Fibroblast of lung (primary cell): ENCODE measurements around the gene LRRC46. TPM values are rescaled to one million over a fixed set of nuclear protein-coding genes. Genes with fewer than 3 reads are reported as not detected.

Experiments used
- DNase-seq, 2 donors: peaks; one replicate each; pipeline versions ENCODE4 v3.0.0 to v3.0.0-alpha.2; 2010; ENCODE audit warnings: low read depth in 2 of 2
- H2AFZ ChIP-seq: 2 replicates; pipeline ENCODE4 v1.5.1; 2012; ENCODE audit warnings: low read length, control low read depth, inconsistent platforms
- H3K27ac ChIP-seq: 2 replicates; pipeline ENCODE4 v1.5.1; 2011; ENCODE audit warnings: low read length, control low read depth; ENCODE audit not compliant: insufficient read depth
- H3K27me3 ChIP-seq: 2 replicates; pipeline ENCODE4 v1.5.1; 2011; ENCODE audit warnings: mild to moderate bottlenecking, low read length; ENCODE audit not compliant: control insufficient read depth, insufficient read depth
- H3K36me3 ChIP-seq: 2 replicates; pipeline ENCODE4 v1.5.1; 2011; ENCODE audit warnings: low read length; ENCODE audit not compliant: control insufficient read depth, insufficient read depth
- H3K4me1 ChIP-seq: 2 replicates; pipeline ENCODE4 v1.5.1; 2011; ENCODE audit warnings: low read length; ENCODE audit not compliant: control insufficient read depth, insufficient read depth; ENCODE audit errors: extremely low read depth
- H3K4me2 ChIP-seq: 2 replicates; pipeline ENCODE4 v1.5.1; 2011; ENCODE audit warnings: low read length, control low read depth; ENCODE audit not compliant: insufficient read depth; ENCODE audit errors: extremely low read depth
- H3K4me3 ChIP-seq, 4 experiments: fragments of 200-600 bp in 1 of 4; sonication (generic) in 1 of 4; replicated peaks in 1 of 4; 2 replicates each; pipeline ENCODE4 v1.5.1; 2011 to 2016; ENCODE audit warnings: low read length in 4 of 4, low read depth in 3 of 4, mild to moderate bottlenecking in 3 of 4, control low read depth in 2 of 4, inconsistent platforms in 1 of 4, mixed read lengths in 1 of 4; ENCODE audit not compliant: insufficient read depth in 1 of 4; ENCODE audit errors: control extremely low read depth in 1 of 4
- H3K79me2 ChIP-seq: 2 replicates; pipeline ENCODE4 v1.5.1; 2012; ENCODE audit warnings: mild to moderate bottlenecking, low read length, inconsistent platforms; ENCODE audit not compliant: control insufficient read depth, insufficient read depth
- H3K9ac ChIP-seq: 2 replicates; pipeline ENCODE4 v1.5.1; 2011; ENCODE audit warnings: mild to moderate bottlenecking, low read length, control low read depth; ENCODE audit not compliant: insufficient read depth
- H3K9me3 ChIP-seq: 2 replicates; pipeline ENCODE4 v1.5.1; 2012; ENCODE audit warnings: low read depth, low read length; ENCODE audit not compliant: control insufficient read depth, insufficient read depth
- H4K20me1 ChIP-seq: 2 replicates; pipeline ENCODE4 v1.5.1; 2011; ENCODE audit warnings: low read length; ENCODE audit not compliant: control insufficient read depth, insufficient read depth; ENCODE audit errors: extremely low read depth
- CTCF ChIP-seq, 2 donors: IDR thresholded peaks in 1 of 2; conservative IDR thresholded peaks in 1 of 2; 1 replicate in 1 of 2; 2 replicates in 1 of 2; pipeline ENCODE4 v1.5.1; 2011 to 2012; ENCODE audit warnings: low read length in 2 of 2, control low read depth in 1 of 2, inconsistent platforms in 1 of 2, low read depth in 1 of 2, mild to moderate bottlenecking in 1 of 2
- EZH2 ChIP-seq: IDR thresholded peaks from 2 replicates; pipeline ENCODE4 v1.5.1; 2012; ENCODE audit warnings: low read length, control low read depth, mild to moderate bottlenecking; ENCODE audit errors: missing control alignments
- polyA plus RNA-seq, 2 donors: library from polyadenylated mRNA; depleted of rRNA in 1 of 2; stranded (reverse) in 1 of 2; unstranded in 1 of 2; fragments of >200 nt; gene quantifications; 2 replicates each; pipeline ENCODE4 v1.2.1, GENCODE V29; 2011 to 2012; ENCODE audit warnings: missing spikeins in 1 of 2
- total RNA-seq: library from RNA; depleted of rRNA; stranded (reverse); fragments of >200 nt; gene quantifications from 2 replicates; pipeline ENCODE4 v1.2.1, GENCODE V29; 2014

LRRC46 gene
- total and polyA plus RNA-seq, 2 donors (not counting 1 experiment from before 2014, with no cell fraction given): under 0.01 to 0.19 TPM

- TF ChIP-seq EZH2 (no peak), CTCF (conservative IDR thresholded peaks at IDR 0.05 in 1 of 2, IDR thresholded peaks at IDR 0.05 in 1 of 2; ENCODE audit: low read depth in 1 of 2, low read length in 2 of 2) (no peak)
- Histone ChIP-seq H4K20me1 (no peaks in the 10 kb centered on the region), H3K36me3 (no peaks in the 10 kb centered on the region), H3K4me1 (peaks cover 10% of the 10 kb centered on the region), H3K4me3 (no peak overlapping the region), H3K9me3 (no peaks in the 10 kb centered on the region), H2AFZ (no peak overlapping the region), H3K27ac (no peak overlapping the region), H3K79me2 (peaks cover 14% of the 10 kb centered on the region), H3K4me2 (no peak overlapping the region), H3K9ac (no peak overlapping the region), H3K27me3 (no peaks in the 10 kb centered on the region)
- no peak for DNase-seq
Measured at GRCh38 chr17:47834756-47835155, 3.3 kb downstream of the LRRC46 start.

DNA sequence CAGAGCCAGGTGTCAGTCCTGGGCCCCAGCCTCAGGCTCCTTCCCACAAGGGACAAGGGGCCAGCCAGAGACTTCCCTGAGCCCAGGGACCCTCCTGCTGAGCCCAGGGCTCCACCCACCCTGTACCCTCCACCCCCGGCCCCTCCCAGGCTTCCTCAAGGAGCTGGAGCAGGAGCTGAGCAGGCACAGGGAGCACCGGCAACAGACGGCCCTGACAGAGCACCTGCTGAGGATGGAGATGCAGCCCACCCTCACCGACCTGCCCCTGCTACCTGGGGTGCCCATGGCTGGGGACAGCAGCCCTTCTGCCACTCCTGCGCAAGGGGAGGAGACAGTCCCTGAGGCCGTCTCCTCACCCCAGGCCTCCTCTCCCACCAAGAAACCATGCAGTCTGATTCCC lies 5.1 kb downstream of the LRRC46 start:
- peaks cover 11% of the 10 kb centered on the region for H3K4me1 ChIP-seq
- H3K27ac ChIP-seq: no peak overlapping the region
- H3K4me3 ChIP-seq: no peak overlapping the region
- no peaks in the 10 kb centered on the region for H3K27me3 ChIP-seq
- TF ChIP-seq EZH2 (no peak), CTCF (conservative IDR thresholded peaks at IDR 0.05 in 1 of 2, IDR thresholded peaks at IDR 0.05 in 1 of 2; ENCODE audit: low read depth in 1 of 2, low read length in 2 of 2) (no peak)
- no peak overlapping the region for H2AFZ ChIP-seq
- H4K20me1 ChIP-seq: no peaks in the 10 kb centered on the region
- no peak overlapping the region for H3K9ac ChIP-seq
- DNase-seq: no peak
- no peaks in the 10 kb centered on the region for H3K9me3 ChIP-seq
- no peak overlapping the region for H3K4me2 ChIP-seq
- no peaks in the 10 kb centered on the region for H3K79me2 ChIP-seq
- H3K36me3 ChIP-seq: no peaks in the 10 kb centered on the region

GRCh38 chr17:47837401-47838039 lies 6.0 kb downstream of the LRRC46 start:
- Histone ChIP-seq H3K4me3 (no peak overlapping the region), H3K9me3 (no peaks in the 10 kb centered on the region), H3K79me2 (no peaks in the 10 kb centered on the region), H2AFZ (no peak overlapping the region), H3K9ac (no peak overlapping the region), H3K4me2 (no peak overlapping the region), H3K27me3 (no peaks in the 10 kb centered on the region), H3K36me3 (no peaks in the 10 kb centered on the region), H3K27ac (no peak overlapping the region), H3K4me1 (peaks cover 7% of the 10 kb centered on the region), H4K20me1 (no peaks in the 10 kb centered on the region)
- DNase-seq: peak; percentile 46 to 56
- no peak for TF ChIP-seq CTCF (conservative IDR thresholded peaks at IDR 0.05 in 1 of 2, IDR thresholded peaks at IDR 0.05 in 1 of 2; ENCODE audit: low read depth in 1 of 2, low read length in 2 of 2)
- no peak for TF ChIP-seq EZH2
